WTC11 (cell line): ENCODE data around the gene KRTAP6-1. TPM values are rescaled to one million over a fixed set of nuclear protein-coding genes. Genes with fewer than 3 reads are reported as not detected.

Source experiments
- ATAC-seq: fragments of 200-7000 bp; cut with Tn5 transposase; 2 replicates; pipeline ENCODE4 v1.10.0; 2021; ENCODE audit warnings: mild to moderate bottlenecking, moderate library complexity
- CTCF ChIA-PET: fragments of 300-600 bp; sonication (Branson Sonifier 250); formaldehyde crosslinking; loops from one replicate; lab custom pipeline; 2021; ENCODE audit warnings: antibody characterized with exemption; lab: Charles Lee
- POLR2A ChIA-PET: fragments of 350-600 bp; sonication (Branson Sonifier 250); formaldehyde crosslinking; loops from one replicate; lab custom pipeline; 2021; ENCODE audit warnings: antibody characterized with exemption; lab: Charles Lee
- DNase-seq: peaks from one replicate; pipeline ENCODE4 v3.0.0; 2021; ENCODE audit warnings: low spot score
- H3K27ac Mint-ChIP-seq: 2 replicates; pipeline ENCODE4 v1.8.0; 2021; ENCODE audit warnings: mixed read lengths
- H3K27me3 Mint-ChIP-seq: 2 replicates; pipeline ENCODE4 v1.8.0; 2021; ENCODE audit warnings: low read depth, mild to moderate bottlenecking, moderate library complexity, mixed read lengths
- H3K36me3 Mint-ChIP-seq: 2 replicates; pipeline ENCODE4 v1.8.0; 2021; ENCODE audit warnings: mixed read lengths
- H3K4me1 Mint-ChIP-seq: 2 replicates; pipeline ENCODE4 v1.8.0; 2022; ENCODE audit warnings: mixed read lengths
- H3K4me3 Mint-ChIP-seq: 2 replicates; pipeline ENCODE4 v1.8.0; 2021; ENCODE audit warnings: mild to moderate bottlenecking, moderate library complexity, mixed read lengths
- H3K9me3 Mint-ChIP-seq: 2 replicates; pipeline ENCODE4 v1.8.0; 2021; ENCODE audit warnings: mixed read lengths
- ELF4 ChIP-seq: sonication (generic); formaldehyde crosslinking; IDR thresholded peaks from 2 replicates; pipeline ENCODE4 v1.8.1; 2022; ENCODE audit warnings: low read depth, mild to moderate bottlenecking, moderate library complexity, missing genetic modification reagents
- FOXJ3 ChIP-seq: sonication (generic); formaldehyde crosslinking; IDR thresholded peaks from 2 replicates; pipeline ENCODE4 v1.9.0; 2021; ENCODE audit warnings: missing genetic modification reagents, mild to moderate bottlenecking, borderline replicate concordance
- FOXP4 ChIP-seq: sonication (generic); formaldehyde crosslinking; IDR thresholded peaks from 2 replicates; pipeline ENCODE4 v1.8.0; 2022; ENCODE audit warnings: mild to moderate bottlenecking, missing genetic modification reagents
- IRF1 ChIP-seq: sonication (generic); formaldehyde crosslinking; IDR thresholded peaks from 2 replicates; pipeline ENCODE4 v1.8.0; 2023; ENCODE audit warnings: missing genetic modification reagents
- MXD4 ChIP-seq: fragments of 250-450 bp; sonication (Bioruptor Pico); IDR thresholded peaks from 2 replicates; pipeline ENCODE4 v1.8.0; 2021; ENCODE audit warnings: mild to moderate bottlenecking, moderate library complexity, borderline replicate concordance
- NFATC4 ChIP-seq: fragments of 250-450 bp; sonication (Bioruptor Pico); IDR thresholded peaks from 2 replicates; pipeline ENCODE4 v1.9.0; 2021; ENCODE audit warnings: mild to moderate bottlenecking
- PRRX2 ChIP-seq: fragments of 250-450 bp; sonication (Bioruptor Pico); IDR thresholded peaks from 2 replicates; pipeline ENCODE4 v1.8.0; 2021; ENCODE audit warnings: mild to moderate bottlenecking
- SMAD3 ChIP-seq: sonication (generic); formaldehyde crosslinking; IDR thresholded peaks from 2 replicates; pipeline ENCODE4 v1.8.0; 2022; ENCODE audit warnings: missing genetic modification reagents, mild to moderate bottlenecking, borderline replicate concordance
- TP53 ChIP-seq: sonication (generic); formaldehyde crosslinking; IDR thresholded peaks from 2 replicates; pipeline ENCODE4 v1.8.1; 2023; ENCODE audit warnings: mild to moderate bottlenecking, missing genetic modification reagents
- ZBTB21 ChIP-seq: sonication (generic); formaldehyde crosslinking; IDR thresholded peaks from 2 replicates; pipeline ENCODE4 v1.8.1; 2023; ENCODE audit warnings: mild to moderate bottlenecking, missing genetic modification reagents, borderline replicate concordance
- total RNA-seq: library from RNA; stranded (reverse); gene quantifications from 3 replicates; pipeline ENCODE4 v1.2.3, GENCODE V29; 2021
- TF ChIP-seq, protein P1 (sequence below): sonication (generic); formaldehyde crosslinking; conservative IDR thresholded peaks from 2 replicates; pipeline ENCODE4 v1.8.1; 2022; ENCODE audit warnings: mild to moderate bottlenecking, missing genetic modification reagents
- TF ChIP-seq, protein P2 (sequence below): sonication (generic); formaldehyde crosslinking; IDR thresholded peaks from 2 replicates; pipeline ENCODE4 v1.8.0; 2022; ENCODE audit warnings: missing genetic modification reagents
- TF ChIP-seq, protein P3 (sequence below): sonication (generic); formaldehyde crosslinking; IDR thresholded peaks from 2 replicates; pipeline ENCODE4 v1.8.0; 2023; ENCODE audit warnings: mild to moderate bottlenecking, missing genetic modification reagents

KRTAP6-1 gene
- total RNA-seq, 1 experiment from 2014 or later: not detected

GRCh38 chr21:30563630-30564029, 50.1 kb downstream of the KRTAP6-1 start:
- H3K4me3 Mint-ChIP-seq: no peak overlapping the region
- ChIA-PET CTCF (no interaction called here), POLR2A (no interaction called here)
- H3K27ac Mint-ChIP-seq: no peak overlapping the region
- H3K4me1 Mint-ChIP-seq: no peaks in the 10 kb centered on the region
- TF ChIP-seq NFATC4 (CRISPR knock-in tag) (no peak), TP53 (CRISPR knock-in tag) (no peak), SMAD3 (CRISPR knock-in tag) (no peak), ZBTB21 (CRISPR knock-in tag) (no peak), FOXJ3 (CRISPR knock-in tag) (no peak), PRRX2 (no peak), MXD4 (CRISPR knock-in tag) (no peak), IRF1 (CRISPR knock-in tag) (no peak), ELF4 (CRISPR knock-in tag) (no peak), FOXP4 (CRISPR knock-in tag) (no peak)
- TF ChIP-seq, protein P1, sequence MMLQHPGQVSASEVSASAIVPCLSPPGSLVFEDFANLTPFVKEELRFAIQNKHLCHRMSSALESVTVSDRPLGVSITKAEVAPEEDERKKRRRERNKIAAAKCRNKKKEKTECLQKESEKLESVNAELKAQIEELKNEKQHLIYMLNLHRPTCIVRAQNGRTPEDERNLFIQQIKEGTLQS (CRISPR knock-in tag): no peak
- TF ChIP-seq, protein P2, sequence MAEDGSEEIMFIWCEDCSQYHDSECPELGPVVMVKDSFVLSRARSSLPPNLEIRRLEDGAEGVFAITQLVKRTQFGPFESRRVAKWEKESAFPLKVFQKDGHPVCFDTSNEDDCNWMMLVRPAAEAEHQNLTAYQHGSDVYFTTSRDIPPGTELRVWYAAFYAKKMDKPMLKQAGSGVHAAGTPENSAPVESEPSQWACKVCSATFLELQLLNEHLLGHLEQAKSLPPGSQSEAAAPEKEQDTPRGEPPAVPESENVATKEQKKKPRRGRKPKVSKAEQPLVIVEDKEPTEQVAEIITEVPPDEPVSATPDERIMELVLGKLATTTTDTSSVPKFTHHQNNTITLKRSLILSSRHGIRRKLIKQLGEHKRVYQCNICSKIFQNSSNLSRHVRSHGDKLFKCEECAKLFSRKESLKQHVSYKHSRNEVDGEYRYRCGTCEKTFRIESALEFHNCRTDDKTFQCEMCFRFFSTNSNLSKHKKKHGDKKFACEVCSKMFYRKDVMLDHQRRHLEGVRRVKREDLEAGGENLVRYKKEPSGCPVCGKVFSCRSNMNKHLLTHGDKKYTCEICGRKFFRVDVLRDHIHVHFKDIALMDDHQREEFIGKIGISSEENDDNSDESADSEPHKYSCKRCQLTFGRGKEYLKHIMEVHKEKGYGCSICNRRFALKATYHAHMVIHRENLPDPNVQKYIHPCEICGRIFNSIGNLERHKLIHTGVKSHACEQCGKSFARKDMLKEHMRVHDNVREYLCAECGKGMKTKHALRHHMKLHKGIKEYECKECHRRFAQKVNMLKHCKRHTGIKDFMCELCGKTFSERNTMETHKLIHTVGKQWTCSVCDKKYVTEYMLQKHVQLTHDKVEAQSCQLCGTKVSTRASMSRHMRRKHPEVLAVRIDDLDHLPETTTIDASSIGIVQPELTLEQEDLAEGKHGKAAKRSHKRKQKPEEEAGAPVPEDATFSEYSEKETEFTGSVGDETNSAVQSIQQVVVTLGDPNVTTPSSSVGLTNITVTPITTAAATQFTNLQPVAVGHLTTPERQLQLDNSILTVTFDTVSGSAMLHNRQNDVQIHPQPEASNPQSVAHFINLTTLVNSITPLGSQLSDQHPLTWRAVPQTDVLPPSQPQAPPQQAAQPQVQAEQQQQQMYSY (CRISPR knock-in tag): no peak
- TF ChIP-seq, protein P3, sequence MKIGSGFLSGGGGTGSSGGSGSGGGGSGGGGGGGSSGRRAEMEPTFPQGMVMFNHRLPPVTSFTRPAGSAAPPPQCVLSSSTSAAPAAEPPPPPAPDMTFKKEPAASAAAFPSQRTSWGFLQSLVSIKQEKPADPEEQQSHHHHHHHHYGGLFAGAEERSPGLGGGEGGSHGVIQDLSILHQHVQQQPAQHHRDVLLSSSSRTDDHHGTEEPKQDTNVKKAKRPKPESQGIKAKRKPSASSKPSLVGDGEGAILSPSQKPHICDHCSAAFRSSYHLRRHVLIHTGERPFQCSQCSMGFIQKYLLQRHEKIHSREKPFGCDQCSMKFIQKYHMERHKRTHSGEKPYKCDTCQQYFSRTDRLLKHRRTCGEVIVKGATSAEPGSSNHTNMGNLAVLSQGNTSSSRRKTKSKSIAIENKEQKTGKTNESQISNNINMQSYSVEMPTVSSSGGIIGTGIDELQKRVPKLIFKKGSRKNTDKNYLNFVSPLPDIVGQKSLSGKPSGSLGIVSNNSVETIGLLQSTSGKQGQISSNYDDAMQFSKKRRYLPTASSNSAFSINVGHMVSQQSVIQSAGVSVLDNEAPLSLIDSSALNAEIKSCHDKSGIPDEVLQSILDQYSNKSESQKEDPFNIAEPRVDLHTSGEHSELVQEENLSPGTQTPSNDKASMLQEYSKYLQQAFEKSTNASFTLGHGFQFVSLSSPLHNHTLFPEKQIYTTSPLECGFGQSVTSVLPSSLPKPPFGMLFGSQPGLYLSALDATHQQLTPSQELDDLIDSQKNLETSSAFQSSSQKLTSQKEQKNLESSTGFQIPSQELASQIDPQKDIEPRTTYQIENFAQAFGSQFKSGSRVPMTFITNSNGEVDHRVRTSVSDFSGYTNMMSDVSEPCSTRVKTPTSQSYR (CRISPR knock-in tag): no peak
- ATAC-seq (no peak), DNase-seq (no peak)
- no peaks in the 10 kb centered on the region for H3K27me3 Mint-ChIP-seq
- H3K36me3 Mint-ChIP-seq: no peaks in the 10 kb centered on the region
- peaks cover 11% of the 10 kb centered on the region for H3K9me3 Mint-ChIP-seq

Other genes starting within 250 kb of the KRTAP6-1 start
- not detected in 3 replicates for gene KRTAP13-2, start 241.7 kb downstream of the KRTAP6-1 start, total RNA-seq
- not detected in 3 replicates for gene KRTAP13-1, start 217.9 kb downstream of the KRTAP6-1 start, total RNA-seq
- not detected in 3 replicates for gene KRTAP13-3, start 188.0 kb downstream of the KRTAP6-1 start, total RNA-seq
- gene KRTAP13-4, start 183.7 kb downstream of the KRTAP6-1 start, total RNA-seq: 0.32 TPM in 1 of 3 replicates, not detected in the others
- not detected in 3 replicates for gene KRTAP15-1, start 173.7 kb downstream of the KRTAP6-1 start, total RNA-seq
- gene KRTAP19-1, start 133.6 kb downstream of the KRTAP6-1 start, total RNA-seq: not detected in 3 replicates
- gene KRTAP19-2, start 126.5 kb downstream of the KRTAP6-1 start, total RNA-seq: not detected in 3 replicates
- not detected in 3 replicates for gene KRTAP19-3, start 121.9 kb downstream of the KRTAP6-1 start, total RNA-seq
- gene KRTAP19-4, start 116.8 kb downstream of the KRTAP6-1 start, total RNA-seq: not detected in 3 replicates
- not detected in 3 replicates for gene KRTAP19-5, start 111.8 kb downstream of the KRTAP6-1 start, total RNA-seq
- gene KRTAP19-6, start 72.1 kb downstream of the KRTAP6-1 start, total RNA-seq: not detected in 3 replicates
- gene KRTAP19-7, start 52.6 kb downstream of the KRTAP6-1 start, total RNA-seq: not detected in 3 replicates
- not detected in 3 replicates for gene KRTAP22-2, start 23.5 kb downstream of the KRTAP6-1 start, total RNA-seq
- not detected in 3 replicates for gene KRTAP6-3, start 21.5 kb downstream of the KRTAP6-1 start, total RNA-seq
- gene KRTAP6-2, start 15.0 kb downstream of the KRTAP6-1 start, total RNA-seq: not detected in 3 replicates
- not detected in 3 replicates for gene KRTAP22-1, start 12.8 kb downstream of the KRTAP6-1 start, total RNA-seq
- not detected in 3 replicates for gene KRTAP20-1, start 2.5 kb upstream of the KRTAP6-1 start, total RNA-seq
- not detected in 3 replicates for gene KRTAP20-4, start 6.7 kb upstream of the KRTAP6-1 start, total RNA-seq
- not detected in 3 replicates for gene KRTAP20-2, start 21.3 kb upstream of the KRTAP6-1 start, total RNA-seq
- gene KRTAP20-3, start 28.9 kb upstream of the KRTAP6-1 start, total RNA-seq: not detected in 3 replicates
- gene KRTAP21-3, start 104.8 kb upstream of the KRTAP6-1 start, total RNA-seq: not detected in 3 replicates
- not detected in 3 replicates for gene KRTAP21-2, start 133.3 kb upstream of the KRTAP6-1 start, total RNA-seq
- not detected in 3 replicates for gene KRTAP21-1, start 141.5 kb upstream of the KRTAP6-1 start, total RNA-seq
- not detected in 3 replicates for gene KRTAP8-1, start 199.3 kb upstream of the KRTAP6-1 start, total RNA-seq
- gene KRTAP7-1, start 215.8 kb upstream of the KRTAP6-1 start, total RNA-seq: not detected in 3 replicates